SK-N-SH (cell line): ENCODE measurements around the gene PNPLA8. TPM values are rescaled to one million over a fixed set of nuclear protein-coding genes. Genes with fewer than 3 reads are reported as not detected.

Source experiments
- CTCF ChIA-PET: fragments of 300-600, 350-600 bp; formaldehyde crosslinking; extraction: SDS; loops from one replicate; lab custom pipeline; 2021; lab: Yijun Ruan, JAX
- POLR2A ChIA-PET: fragments of 350-600 bp; sonication (Branson Sonifier 250); formaldehyde crosslinking; extraction: SDS; loops from one replicate; lab custom pipeline; 2020; ENCODE audit warnings: antibody characterized with exemption, inconsistent platforms; lab: Yijun Ruan, JAX
- DNase-seq: peaks from one replicate; pipeline ENCODE4 v3.0.0; 2012
- H2AFZ ChIP-seq: fragments of 200-600 bp; sonication (generic); 2 replicates; pipeline ENCODE4 v1.8.1; 2016; ENCODE audit warnings: antibody characterized with exemption, mild to moderate bottlenecking, low read depth
- H3F3A ChIP-seq: fragments of 200-600 bp; sonication (generic); replicated peaks from 2 replicates; pipeline ENCODE3; 2016; ENCODE audit warnings: antibody characterized with exemption, mild to moderate bottlenecking; ENCODE audit not compliant: insufficient read depth
- H3K27ac ChIP-seq, 2 experiments: fragments of 200-500 bp in 1 of 2; fragments of 200-600 bp in 1 of 2; sonication (Bioruptor generic) in 1 of 2; sonication (generic), shearing (Covaris generic) in 1 of 2; 2 replicates each; pipeline versions ENCODE4 v1.5.1 to v1.6.1; 2014 to 2016; ENCODE audit warnings: low read depth in 2 of 2, inconsistent platforms in 1 of 2, low read length in 1 of 2, mild to moderate bottlenecking in 1 of 2, mixed read lengths in 1 of 2
- H3K27me3 ChIP-seq: fragments of 200-600 bp; sonication (generic), shearing (Covaris generic); 2 replicates; pipeline ENCODE4 v1.6.1; 2016; ENCODE audit warnings: mixed run types; ENCODE audit not compliant: insufficient read depth
- H3K36me3 ChIP-seq, 2 experiments: fragments of 200-500 bp in 1 of 2; fragments of 200-600 bp in 1 of 2; sonication (Bioruptor generic) in 1 of 2; sonication (generic) in 1 of 2; replicated peaks in 1 of 2; 2 replicates each; pipeline versions ENCODE3 to v1.5.1; 2014 to 2016; ENCODE audit warnings: low read length in 1 of 2, mild to moderate bottlenecking in 1 of 2; ENCODE audit not compliant: insufficient read depth in 2 of 2, control insufficient read depth in 1 of 2
- H3K4me1 ChIP-seq, 2 experiments: fragments of 200-500 bp in 1 of 2; fragments of 200-600 bp in 1 of 2; sonication (Bioruptor generic) in 1 of 2; sonication (generic), shearing (Covaris generic) in 1 of 2; 2 replicates each; pipeline versions ENCODE4 v1.5.1 to v1.6.1; 2014 to 2016; ENCODE audit warnings: low read depth in 1 of 2, low read length in 1 of 2, mixed run types in 1 of 2; ENCODE audit not compliant: insufficient read depth in 2 of 2, control insufficient read depth in 1 of 2
- H3K4me2 ChIP-seq: fragments of 200-600 bp; sonication (generic), shearing (Covaris generic); 2 replicates; pipeline ENCODE4 v1.6.1; 2017; ENCODE audit warnings: mixed run types
- H3K4me3 ChIP-seq, 2 experiments: fragments of 200-500 bp in 1 of 2; fragments of 200-600 bp in 1 of 2; sonication (Bioruptor generic) in 1 of 2; sonication (generic), shearing (Covaris generic) in 1 of 2; 2 replicates each; pipeline versions ENCODE4 v1.5.1 to v1.8.1; 2014 to 2016; ENCODE audit warnings: low read depth in 2 of 2, inconsistent platforms in 1 of 2, low read length in 1 of 2, mild to moderate bottlenecking in 1 of 2, mixed read lengths in 1 of 2, moderate library complexity in 1 of 2
- H3K79me2 ChIP-seq: fragments of 200-600 bp; sonication (generic); 2 replicates; pipeline ENCODE4 v1.8.1; 2017; ENCODE audit warnings: mild to moderate bottlenecking; ENCODE audit not compliant: insufficient read depth
- H3K9ac ChIP-seq: fragments of 200-600 bp; sonication (generic); 2 replicates; pipeline ENCODE4 v1.6.1; 2017; ENCODE audit warnings: mixed run types
- H3K9me2 ChIP-seq: fragments of 200-600 bp; sonication (generic); 2 replicates; pipeline ENCODE4 v1.6.1; 2017; ENCODE audit warnings: mixed run types
- H3K9me3 ChIP-seq: fragments of 200-600 bp; sonication (generic); 2 replicates; pipeline ENCODE4 v1.6.1; 2017; ENCODE audit warnings: mixed run types, mild to moderate bottlenecking, moderate library complexity
- H4K20me1 ChIP-seq: fragments of 200-600 bp; sonication (generic); 2 replicates; pipeline ENCODE4 v1.6.1; 2017; ENCODE audit warnings: mild to moderate bottlenecking, mixed run types; ENCODE audit not compliant: insufficient read depth
- CHD2 ChIP-seq: fragments of 150-350 bp; IDR thresholded peaks from 2 replicates; pipeline ENCODE4 v1.6.1; 2018; ENCODE audit warnings: low read length; ENCODE audit not compliant: partially characterized antibody
- CTCF ChIP-seq: fragments of 200-600 bp; sonication (generic); IDR thresholded peaks from 2 replicates; pipeline ENCODE4 v1.6.1; 2017; ENCODE audit warnings: antibody characterized with exemption, mild to moderate bottlenecking, moderate library complexity
- FOXJ3 ChIP-seq: sonication (generic); formaldehyde crosslinking; IDR thresholded peaks from 2 replicates; pipeline ENCODE4 v1.5.1; 2020; ENCODE audit warnings: mild to moderate bottlenecking, missing genetic modification reagents
- FOXM1 ChIP-seq: IDR thresholded peaks from 2 replicates; pipeline ENCODE4 v1.4.0; 2012; ENCODE audit warnings: low read depth, mild to moderate bottlenecking
- GATA2 ChIP-seq: sonication (generic); formaldehyde crosslinking; IDR thresholded peaks from 2 replicates; pipeline ENCODE4 v1.5.0; 2020; ENCODE audit warnings: mild to moderate bottlenecking, missing genetic modification reagents
- JUND ChIP-seq: IDR thresholded peaks from 2 replicates; pipeline ENCODE4 v1.4.0; 2012
- MXI1 ChIP-seq: IDR thresholded peaks from 2 replicates; pipeline ENCODE4 v1.6.1; 2012; ENCODE audit warnings: mild to moderate bottlenecking, low read depth, low read length, improper control_type of control experiment
- NFIC ChIP-seq: IDR thresholded peaks from 2 replicates; pipeline ENCODE4 v1.4.0; 2012; ENCODE audit warnings: borderline replicate concordance
- RAD21 ChIP-seq: IDR thresholded peaks from 2 replicates; pipeline ENCODE4 v1.6.1; 2012; ENCODE audit warnings: mild to moderate bottlenecking, low read length
- TAF1 ChIP-seq: IDR thresholded peaks from 2 replicates; pipeline ENCODE4 v1.6.1; 2012; ENCODE audit warnings: low read depth, mild to moderate bottlenecking, low read length, moderate library complexity, borderline replicate concordance
- TEAD4 ChIP-seq: IDR thresholded peaks from 2 replicates; pipeline ENCODE4 v1.4.0; 2012; ENCODE audit warnings: mild to moderate bottlenecking, borderline replicate concordance; ENCODE audit not compliant: insufficient read depth
- WGBS: methylation state at CpG from one replicate; pipeline ENCODE4 v1.1.6; 2017; ENCODE audit warnings: low lambda C conversion rate; 5-methylcytosine and 5-hydroxymethylcytosine counted together
- polyA plus RNA-seq, 3 experiments: library from polyadenylated mRNA; depleted of rRNA; stranded (reverse); fragments of >200 nt; gene quantifications; 2 replicates each; pipeline ENCODE4 v1.2.3, GENCODE V29; 2012

The PNPLA8 gene
- polyA plus RNA-seq, 1 of the 3 experiments (the other 2 are of a cell fraction): 7.2 TPM

GRCh38 chr7:108454674-108455550 lies 71.0 kb downstream of the PNPLA8 start:
- Histone ChIP-seq H3F3A (no peaks in the 10 kb centered on the region), H3K9ac (peak overlapping the region; percentile 11; the same call in 1 of the 2 replicates), H3K79me2 (no peaks in the 10 kb centered on the region), H3K36me3 (no peaks in the 10 kb centered on the region), H3K27ac (peak overlapping the region in 1 of 2 experiments; percentile 88; a peak in 2 of 4 replicates), H4K20me1 (no peaks in the 10 kb centered on the region), H3K4me3 (peak overlapping the region; percentile 59 to 64), H2AFZ (peak overlapping the region; percentile 81), H3K4me2 (peak overlapping the region; percentile 94), H3K9me2 (no peaks in the 10 kb centered on the region), H3K9me3 (no peaks in the 10 kb centered on the region), H3K4me1 (peaks cover 0 to 2% of the 10 kb centered on the region in 2 experiments; a peak in 2 of 4 replicates), H3K27me3 (peaks cover 45% of the 10 kb centered on the region)
- CTCF ChIA-PET: interaction anchor here (0.6 to 5.6 kb wide), 27 partner anchors 7 to 452 kb away, joined by 3 to 53 read pairs (median 5); partner anchors contain the start of gene LAMB1
- TF ChIP-seq MXI1 (peak; percentile 57), FOXJ3 (CRISPR knock-in tag) (peak; percentile 68), GATA2 (CRISPR knock-in tag) (no peak), CHD2 (peak; percentile 50), JUND (no peak), RAD21 (peak; percentile 27; the same call in 1 of the 2 replicates), CTCF (peak; percentile 17)
- WGBS: under 1% methylated on average over 44 of the region's 72 CpGs
- DNase-seq: peak; percentile 90
- POLR2A ChIA-PET: interaction anchor here (0.5 to 2.4 kb wide), 7 partner anchors 29 to 271 kb away, joined by 3 to 9 read pairs (median 4); no protein-coding TSS in a partner anchor

DNA sequence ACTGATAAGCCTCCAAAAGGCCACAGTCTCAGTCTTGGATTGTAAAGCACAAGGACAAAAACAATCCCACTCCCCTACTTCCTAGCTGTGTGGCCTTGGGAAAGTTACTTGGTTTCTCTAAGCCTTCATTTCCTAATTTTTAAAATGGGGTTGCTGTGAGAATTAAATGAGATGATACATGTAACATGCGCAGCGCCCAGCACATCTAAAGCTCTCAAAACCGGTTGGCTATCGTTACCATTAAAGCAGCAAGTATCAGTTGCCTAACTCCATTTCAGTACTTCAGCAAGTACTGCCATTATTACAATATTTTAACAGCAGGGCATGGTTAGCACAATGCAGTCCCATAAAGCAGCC lies 71.6 kb downstream of the PNPLA8 start:
- Histone ChIP-seq H3K79me2 (no peaks in the 10 kb centered on the region), H3K4me3 (peak overlapping the region; percentile 59 to 64), H3K9me2 (no peaks in the 10 kb centered on the region), H2AFZ (peak overlapping the region; percentile 81; the same call in 1 of the 2 replicates), H3K4me1 (peaks cover 0 to 4% of the 10 kb centered on the region in 2 experiments; a peak in 2 of 4 replicates), H3K27me3 (peaks cover 48% of the 10 kb centered on the region), H3K36me3 (no peaks in the 10 kb centered on the region), H3K4me2 (peak overlapping the region; percentile 94), H4K20me1 (no peaks in the 10 kb centered on the region), H3K9me3 (no peaks in the 10 kb centered on the region), H3K9ac (no peak overlapping the region; the same call in 1 of the 2 replicates), H3K27ac (peak overlapping the region in 1 of 2 experiments; percentile 88; a peak in 2 of 4 replicates), H3F3A (no peaks in the 10 kb centered on the region)
- no peak for DNase-seq
- POLR2A ChIA-PET: interaction anchor here (0.7 to 2.4 kb wide), 5 partner anchors 28 to 271 kb away, joined by 3 to 9 read pairs (median 3); partner anchors contain the start of genes DNAJB9 and THAP5
- TF ChIP-seq NFIC: no peak
- TF ChIP-seq FOXM1: no peak
- no peak for TF ChIP-seq TEAD4
- TF ChIP-seq TAF1: no peak
- 40% methylated on average over 4 of the region's 4 CpGs for WGBS
- CTCF ChIA-PET: interaction anchor here (0.6 to 5.6 kb wide), 24 partner anchors 9 to 451 kb away, joined by 3 to 53 read pairs (median 5); partner anchors contain the start of gene LAMB1
